HG03378 (cell line): ENCODE measurements around the gene APOC1.
"Not testable (repeated sequence)": the region's sequence is repeated elsewhere in the genome, so short reads cannot be mapped to it uniquely, and the experiment has no call there.

Experiments used
- ATAC-seq: cut with Tn5 transposase; IDR thresholded peaks from one replicate; pipeline ENCODE4 v1.9.1; 2021; ENCODE audit warnings: mild to moderate bottlenecking, moderate library complexity; ENCODE audit not compliant: unreplicated experiment

Gene APOC1

DNA sequence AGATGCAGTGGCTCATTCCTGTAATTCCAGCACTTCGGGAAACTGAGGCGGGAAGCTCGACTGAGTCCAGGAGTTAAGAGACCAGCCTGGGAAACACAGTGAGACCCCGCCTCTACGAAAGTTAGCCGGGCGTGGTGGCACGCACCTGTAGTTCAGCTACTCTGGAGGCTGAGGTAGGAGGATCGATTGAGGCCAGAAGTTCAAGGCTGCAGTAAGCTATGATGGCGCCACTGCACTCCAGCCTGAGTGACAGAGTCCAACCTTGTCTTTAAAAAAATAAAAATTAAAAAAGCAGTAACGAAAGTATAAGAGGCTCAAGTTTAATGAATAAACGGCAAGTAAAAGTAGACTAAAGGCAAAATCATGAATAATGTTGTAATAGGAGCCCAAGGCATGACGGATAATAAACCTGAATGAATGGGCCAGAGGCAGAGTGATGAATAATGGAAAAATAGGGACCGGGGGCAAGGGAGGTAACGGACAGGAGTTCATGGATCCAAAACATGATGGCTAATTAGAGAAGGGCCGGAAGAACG, 24.5 kb upstream of the APOC1 start:
- no peak for ATAC-seq

DNA sequence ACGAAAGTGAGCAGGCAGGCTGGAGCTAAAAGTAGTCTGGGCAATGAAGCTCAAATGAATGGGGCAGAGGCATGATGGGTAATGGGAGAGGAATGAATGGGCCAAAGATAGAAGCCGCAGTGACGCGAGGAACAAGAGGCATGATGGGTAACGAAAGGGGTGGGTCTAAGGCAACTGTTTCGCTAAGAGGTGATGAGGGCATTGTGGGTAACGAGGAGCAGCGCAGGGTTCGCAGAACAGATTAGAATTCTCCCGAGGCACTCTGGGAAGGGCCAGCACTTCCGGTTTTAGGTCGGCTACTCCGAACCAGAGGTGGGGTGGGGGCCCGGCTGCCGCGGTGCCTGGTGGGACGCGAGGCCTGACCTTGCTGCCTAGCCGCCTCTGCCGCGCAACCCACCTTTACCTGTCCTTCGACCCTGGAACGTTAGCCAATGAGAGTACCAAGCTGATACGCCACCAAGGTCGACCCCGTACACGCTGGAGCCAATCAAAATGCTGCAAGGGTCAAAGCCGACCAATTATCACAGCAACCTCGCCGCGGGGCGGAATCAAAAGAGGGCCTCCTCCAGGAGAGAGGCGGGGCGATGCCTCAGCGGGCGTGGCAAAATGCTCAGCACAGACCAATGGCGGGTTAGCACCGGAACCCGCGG, 23.9 kb upstream of the APOC1 start:
- ATAC-seq, result peak; percentile 82

DNA sequence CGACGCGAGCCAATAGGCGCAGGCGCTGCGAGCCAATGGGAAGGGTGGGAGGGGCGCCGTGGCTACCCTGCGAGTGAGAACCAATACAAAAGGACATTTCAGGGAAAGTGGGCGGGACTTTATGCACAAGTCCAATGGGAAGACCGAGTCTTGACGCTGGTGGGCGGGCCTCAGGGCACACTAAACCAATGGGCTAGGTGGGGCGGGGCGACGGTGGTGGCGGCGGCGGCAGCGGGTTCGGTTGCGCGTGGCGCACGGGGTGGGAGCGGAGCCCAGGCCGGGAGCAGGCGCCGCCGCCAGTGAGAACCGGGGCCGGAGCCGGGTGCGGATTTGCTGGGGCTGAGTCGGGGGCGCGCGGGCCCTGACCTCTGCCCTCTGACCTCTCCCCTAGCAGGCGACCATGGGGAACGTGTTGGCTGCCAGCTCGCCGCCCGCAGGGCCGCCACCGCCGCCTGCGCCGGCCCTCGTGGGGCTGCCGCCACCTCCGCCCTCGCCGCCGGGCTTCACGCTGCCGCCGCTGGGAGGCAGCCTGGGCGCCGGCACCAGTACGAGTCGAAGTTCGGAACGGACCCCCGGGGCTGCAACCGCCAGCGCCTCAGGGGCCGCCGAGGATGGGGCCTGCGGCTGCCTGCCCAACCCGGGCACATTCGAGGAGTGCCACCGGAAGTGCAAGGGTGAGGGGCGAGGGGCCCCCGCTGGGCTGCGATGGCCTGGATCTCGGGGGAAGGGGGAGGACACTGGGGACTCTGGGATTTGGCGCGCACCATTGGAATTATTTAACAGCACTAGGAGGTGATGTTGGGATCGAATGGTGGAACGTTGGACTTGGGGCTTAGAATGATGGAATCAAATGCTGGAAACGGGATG, 23.2 kb upstream of the APOC1 start, which contains the start of gene TOMM40:
Gene TOMM40, plus strand, starts transcription at position 239 of the 867 bp plus-strand sequence. Its CDS starts 162 bp downstream, at position 401.
- ATAC-seq, result no peak

DNA sequence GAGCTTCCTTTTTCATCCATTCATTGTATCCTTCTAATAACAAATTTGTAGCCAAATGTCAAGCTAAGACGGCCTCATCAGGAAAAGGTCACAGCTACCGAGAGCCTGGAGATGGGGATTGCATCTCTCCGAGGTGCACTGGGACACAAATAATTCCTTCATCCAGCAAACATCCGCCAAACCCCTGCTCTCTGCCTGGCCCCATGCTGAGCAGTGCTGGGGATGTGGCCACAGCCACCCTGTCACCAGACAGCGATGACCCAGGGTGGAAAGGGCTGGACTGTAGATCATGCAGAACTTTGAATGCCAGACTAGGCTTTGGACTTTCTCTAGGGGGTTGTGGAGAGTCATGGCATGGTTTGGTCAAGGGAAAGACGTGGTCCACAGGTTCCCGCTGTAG, 21.5 kb upstream of the APOC1 start:
- ATAC-seq, result no peak

DNA sequence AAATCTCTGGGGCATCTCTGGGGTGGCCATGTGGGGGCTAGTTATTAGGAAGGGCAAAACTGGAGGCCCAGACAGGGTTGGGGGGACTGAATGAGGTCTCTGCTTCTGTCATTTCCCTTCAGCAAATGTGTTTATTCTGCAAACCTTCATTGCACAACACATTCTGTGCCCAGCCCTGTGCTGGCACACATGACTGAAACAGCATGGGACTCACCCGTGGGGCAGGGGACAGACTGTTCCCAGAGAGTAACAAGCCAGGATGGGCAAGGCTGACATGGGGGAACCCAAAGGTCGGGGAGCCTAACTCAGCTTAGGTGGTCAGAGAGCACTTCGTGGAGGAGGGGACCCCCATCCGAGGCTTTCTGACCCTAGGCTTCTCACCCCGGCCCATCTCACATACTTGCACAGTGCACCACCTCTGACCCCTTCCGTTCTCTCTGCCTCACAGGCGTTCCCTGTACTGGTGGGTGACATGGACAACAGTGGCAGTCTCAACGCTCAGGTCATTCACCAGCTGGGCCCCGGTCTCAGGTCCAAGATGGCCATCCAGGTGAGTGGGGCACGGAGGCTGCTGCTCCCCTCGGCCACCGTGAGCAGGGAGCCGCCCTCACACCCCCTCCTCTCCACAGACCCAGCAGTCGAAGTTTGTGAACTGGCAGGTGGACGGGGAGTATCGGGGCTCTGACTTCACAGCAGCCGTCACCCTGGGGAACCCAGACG, 20.9 kb upstream of the APOC1 start:
- ATAC-seq, result no peak

DNA sequence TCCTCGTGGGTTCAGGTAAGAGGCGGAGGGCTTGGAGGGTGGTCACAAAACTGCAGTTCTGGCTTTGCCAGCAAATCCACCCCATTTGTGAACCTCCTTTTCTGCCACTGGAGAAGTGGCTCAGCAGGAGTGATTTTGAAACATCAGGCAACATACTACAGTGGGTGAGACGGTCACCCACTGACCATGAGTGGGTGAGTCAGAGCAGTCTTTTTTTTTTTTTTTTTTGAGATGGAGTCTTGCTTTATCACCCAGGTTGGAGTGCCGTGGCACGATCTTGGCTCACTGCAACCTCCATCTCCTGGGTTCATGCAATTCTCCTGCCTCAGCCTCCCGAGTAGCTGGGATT, 20.4 kb upstream of the APOC1 start:
- ATAC-seq, result no peak

DNA sequence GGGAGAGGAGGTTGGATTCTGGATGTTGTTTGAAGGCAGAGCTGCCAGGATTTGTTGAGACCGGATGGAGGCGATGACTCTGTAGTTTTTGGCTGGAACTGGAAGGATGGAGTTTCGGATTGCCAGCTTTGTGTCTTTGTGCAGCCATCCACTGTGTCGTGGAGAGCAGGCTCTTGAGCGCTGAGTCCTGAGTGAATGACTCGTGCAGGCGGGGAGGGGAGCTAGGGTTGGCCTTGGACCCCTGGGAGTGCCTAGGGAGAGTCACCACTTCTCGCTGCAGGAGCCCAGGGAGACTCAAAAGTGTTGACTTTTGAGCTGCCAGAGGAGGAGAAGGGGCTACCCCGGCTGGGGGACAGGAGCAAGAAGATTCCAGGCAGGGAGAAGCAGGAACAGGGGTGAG, 19.5 kb upstream of the APOC1 start:
- no peak for ATAC-seq

DNA sequence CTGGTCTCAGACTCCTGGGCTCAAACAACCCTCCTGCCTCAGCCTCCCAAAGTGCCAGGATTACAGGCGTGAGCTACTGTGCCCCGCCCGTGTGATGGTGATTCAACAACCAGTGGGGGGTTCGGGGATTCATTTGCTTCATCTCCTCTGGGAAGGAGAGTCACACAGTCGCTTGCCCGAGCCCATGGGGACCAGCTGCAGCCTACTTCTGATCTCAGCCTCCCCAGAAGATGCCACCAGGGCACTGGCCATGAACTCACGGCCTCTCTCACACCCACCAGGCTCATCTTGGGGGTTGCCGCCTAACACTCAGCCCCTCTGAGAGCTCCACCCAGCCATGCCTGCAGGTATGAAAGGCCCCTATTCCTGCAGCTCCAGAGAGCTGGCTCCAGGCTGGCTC, 16.6 kb upstream of the APOC1 start:
- no peak for ATAC-seq

DNA sequence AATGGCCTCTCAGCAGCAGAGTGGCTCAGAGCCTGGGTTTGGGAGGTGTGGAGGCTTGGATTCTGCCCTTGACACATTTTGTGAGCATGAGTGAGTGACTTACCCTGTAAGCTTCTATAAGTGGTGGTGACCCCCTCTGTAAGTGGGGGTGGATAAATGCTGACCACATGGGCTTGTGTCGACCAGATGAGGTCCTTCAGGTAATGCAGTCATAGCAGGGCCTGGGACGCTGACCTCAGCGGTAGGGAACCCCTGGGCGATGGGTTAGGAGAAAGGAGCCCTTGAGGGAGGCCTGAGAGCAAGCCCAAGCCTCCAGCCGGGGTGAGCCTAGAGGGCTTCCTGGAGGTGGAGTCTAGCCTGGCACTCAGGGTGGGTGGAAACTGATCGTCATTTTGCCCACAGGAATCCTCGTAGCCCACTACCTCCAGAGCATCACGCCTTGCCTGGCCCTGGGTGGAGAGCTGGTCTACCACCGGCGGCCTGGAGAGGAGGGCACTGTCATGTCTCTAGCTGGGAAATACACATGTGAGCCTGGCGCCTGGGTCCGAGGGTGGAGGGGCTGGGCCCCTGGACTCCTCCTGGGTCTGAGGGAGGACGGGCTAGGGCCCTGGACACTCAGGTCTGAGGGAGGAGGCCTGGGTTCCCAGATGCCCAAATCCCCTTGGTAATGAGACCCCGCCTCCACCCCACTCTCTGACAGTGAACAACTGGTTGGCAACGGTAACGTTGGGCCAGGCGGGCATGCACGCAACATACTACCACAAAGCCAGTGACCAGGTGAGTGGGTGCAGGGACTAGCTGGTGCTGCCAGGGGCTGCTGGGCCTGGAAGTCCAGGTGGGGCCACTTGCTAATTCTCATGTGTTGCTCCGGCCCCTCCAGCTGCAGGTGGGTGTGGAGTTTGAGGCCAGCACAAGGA, 13.8 kb upstream of the APOC1 start:
- ATAC-seq, result no peak

DNA sequence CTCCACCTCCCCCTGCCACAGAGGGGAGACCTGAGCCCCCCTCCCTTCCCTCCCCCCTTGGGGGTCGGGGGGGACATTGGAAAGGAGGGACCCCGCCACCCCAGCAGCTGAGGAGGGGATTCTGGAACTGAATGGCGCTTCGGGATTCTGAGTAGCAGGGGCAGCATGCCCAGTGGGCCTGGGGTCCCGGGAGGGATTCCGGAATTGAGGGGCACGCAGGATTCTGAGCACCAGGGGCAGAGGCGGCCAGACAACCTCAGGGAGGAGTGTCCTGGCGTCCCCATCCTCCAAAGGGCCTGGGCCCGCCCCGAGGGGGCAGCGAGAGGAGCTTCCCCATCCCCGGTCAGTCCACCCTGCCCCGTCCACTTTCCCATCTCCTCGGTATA, 11.2 kb upstream of the APOC1 start:
- ATAC-seq, result no peak

DNA sequence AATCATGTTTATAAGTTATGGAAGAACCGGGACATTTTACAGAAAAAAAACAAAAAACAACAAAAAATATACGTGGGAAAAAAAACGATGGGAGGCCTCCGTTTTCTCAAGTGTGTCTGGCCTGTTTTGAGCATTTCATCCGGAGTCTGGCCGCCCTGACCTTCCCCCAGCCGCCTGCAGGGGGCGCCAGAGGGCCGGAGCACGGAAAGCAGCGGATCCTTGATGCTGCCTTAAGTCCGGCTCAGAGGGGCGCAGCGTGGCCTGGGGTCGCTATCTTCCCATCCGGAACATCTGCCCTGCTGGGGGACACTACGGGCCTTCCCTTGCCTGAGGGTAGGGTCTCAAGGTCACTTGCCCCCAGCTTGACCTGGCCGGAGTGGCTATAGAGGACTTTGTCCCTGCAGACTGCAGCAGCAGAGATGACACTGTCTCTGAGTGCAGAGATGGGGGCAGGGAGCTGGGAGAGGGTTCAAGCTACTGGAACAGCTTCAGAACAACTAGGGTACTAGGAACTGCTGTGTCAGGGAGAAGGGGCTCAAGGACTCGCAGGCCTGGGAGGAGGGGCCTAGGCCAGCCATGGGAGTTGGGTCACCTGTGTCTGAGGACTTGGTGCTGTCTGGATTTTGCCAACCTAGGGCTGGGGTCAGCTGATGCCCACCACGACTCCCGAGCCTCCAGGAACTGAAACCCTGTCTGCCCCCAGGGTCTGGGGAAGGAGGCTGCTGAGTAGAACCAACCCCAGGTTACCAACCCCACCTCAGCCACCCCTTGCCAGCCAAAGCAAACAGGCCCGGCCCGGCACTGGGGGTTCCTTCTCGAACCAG, 10.6 kb upstream of the APOC1 start:
- ATAC-seq, result no peak

DNA sequence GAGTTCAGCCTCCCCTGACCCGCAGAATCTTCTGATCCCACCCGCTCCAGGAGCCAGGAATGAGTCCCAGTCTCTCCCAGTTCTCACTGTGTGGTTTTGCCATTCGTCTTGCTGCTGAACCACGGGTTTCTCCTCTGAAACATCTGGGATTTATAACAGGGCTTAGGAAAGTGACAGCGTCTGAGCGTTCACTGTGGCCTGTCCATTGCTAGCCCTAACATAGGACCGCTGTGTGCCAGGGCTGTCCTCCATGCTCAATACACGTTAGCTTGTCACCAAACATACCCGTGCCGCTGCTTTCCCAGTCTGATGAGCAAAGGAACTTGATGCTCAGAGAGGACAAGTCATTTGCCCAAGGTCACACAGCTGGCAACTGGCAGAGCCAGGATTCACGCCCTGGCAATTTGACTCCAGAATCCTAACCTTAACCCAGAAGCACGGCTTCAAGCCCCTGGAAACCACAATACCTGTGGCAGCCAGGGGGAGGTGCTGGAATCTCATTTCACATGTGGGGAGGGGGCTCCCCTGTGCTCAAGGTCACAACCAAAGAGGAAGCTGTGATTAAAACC, 9.9 kb upstream of the APOC1 start:
- no peak for ATAC-seq

DNA sequence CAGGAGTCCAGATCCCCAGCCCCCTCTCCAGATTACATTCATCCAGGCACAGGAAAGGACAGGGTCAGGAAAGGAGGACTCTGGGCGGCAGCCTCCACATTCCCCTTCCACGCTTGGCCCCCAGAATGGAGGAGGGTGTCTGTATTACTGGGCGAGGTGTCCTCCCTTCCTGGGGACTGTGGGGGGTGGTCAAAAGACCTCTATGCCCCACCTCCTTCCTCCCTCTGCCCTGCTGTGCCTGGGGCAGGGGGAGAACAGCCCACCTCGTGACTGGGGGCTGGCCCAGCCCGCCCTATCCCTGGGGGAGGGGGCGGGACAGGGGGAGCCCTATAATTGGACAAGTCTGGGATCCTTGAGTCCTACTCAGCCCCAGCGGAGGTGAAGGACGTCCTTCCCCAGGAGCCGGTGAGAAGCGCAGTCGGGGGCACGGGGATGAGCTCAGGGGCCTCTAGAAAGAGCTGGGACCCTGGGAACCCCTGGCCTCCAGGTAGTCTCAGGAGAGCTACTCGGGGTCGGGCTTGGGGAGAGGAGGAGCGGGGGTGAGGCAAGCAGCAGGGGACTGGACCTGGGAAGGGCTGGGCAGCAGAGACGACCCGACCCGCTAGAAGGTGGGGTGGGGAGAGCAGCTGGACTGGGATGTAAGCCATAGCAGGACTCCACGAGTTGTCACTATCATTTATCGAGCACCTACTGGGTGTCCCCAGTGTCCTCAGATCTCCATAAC, 8.8 kb upstream of the APOC1 start, which contains the start of gene APOE:
Gene APOE, plus strand, starts transcription at position 360 of the 724 bp plus-strand sequence. CDS start 829 bp downstream, outside the sequence.
- ATAC-seq, result no peak

DNA sequence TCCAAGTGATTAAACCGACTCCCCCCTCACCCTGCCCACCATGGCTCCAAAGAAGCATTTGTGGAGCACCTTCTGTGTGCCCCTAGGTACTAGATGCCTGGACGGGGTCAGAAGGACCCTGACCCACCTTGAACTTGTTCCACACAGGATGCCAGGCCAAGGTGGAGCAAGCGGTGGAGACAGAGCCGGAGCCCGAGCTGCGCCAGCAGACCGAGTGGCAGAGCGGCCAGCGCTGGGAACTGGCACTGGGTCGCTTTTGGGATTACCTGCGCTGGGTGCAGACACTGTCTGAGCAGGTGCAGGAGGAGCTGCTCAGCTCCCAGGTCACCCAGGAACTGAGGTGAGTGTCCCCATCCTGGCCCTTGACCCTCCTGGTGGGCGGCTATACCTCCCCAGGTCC, 6.8 kb upstream of the APOC1 start:
- no peak for ATAC-seq

DNA sequence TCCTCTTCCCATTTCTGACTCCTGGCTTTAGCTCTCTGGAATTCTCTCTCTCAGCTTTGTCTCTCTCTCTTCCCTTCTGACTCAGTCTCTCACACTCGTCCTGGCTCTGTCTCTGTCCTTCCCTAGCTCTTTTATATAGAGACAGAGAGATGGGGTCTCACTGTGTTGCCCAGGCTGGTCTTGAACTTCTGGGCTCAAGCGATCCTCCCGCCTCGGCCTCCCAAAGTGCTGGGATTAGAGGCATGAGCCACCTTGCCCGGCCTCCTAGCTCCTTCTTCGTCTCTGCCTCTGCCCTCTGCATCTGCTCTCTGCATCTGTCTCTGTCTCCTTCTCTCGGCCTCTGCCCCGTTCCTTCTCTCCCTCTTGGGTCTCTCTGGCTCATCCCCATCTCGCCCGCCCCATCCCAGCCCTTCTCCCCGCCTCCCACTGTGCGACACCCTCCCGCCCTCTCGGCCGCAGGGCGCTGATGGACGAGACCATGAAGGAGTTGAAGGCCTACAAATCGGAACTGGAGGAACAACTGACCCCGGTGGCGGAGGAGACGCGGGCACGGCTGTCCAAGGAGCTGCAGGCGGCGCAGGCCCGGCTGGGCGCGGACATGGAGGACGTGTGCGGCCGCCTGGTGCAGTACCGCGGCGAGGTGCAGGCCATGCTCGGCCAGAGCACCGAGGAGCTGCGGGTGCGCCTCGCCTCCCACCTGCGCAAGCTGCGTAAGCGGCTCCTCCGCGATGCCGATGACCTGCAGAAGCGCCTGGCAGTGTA, 6.2 kb upstream of the APOC1 start:
- no peak for ATAC-seq

DNA sequence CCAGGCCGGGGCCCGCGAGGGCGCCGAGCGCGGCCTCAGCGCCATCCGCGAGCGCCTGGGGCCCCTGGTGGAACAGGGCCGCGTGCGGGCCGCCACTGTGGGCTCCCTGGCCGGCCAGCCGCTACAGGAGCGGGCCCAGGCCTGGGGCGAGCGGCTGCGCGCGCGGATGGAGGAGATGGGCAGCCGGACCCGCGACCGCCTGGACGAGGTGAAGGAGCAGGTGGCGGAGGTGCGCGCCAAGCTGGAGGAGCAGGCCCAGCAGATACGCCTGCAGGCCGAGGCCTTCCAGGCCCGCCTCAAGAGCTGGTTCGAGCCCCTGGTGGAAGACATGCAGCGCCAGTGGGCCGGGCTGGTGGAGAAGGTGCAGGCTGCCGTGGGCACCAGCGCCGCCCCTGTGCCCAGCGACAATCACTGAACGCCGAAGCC, 5.6 kb upstream of the APOC1 start:
- no peak for ATAC-seq

DNA sequence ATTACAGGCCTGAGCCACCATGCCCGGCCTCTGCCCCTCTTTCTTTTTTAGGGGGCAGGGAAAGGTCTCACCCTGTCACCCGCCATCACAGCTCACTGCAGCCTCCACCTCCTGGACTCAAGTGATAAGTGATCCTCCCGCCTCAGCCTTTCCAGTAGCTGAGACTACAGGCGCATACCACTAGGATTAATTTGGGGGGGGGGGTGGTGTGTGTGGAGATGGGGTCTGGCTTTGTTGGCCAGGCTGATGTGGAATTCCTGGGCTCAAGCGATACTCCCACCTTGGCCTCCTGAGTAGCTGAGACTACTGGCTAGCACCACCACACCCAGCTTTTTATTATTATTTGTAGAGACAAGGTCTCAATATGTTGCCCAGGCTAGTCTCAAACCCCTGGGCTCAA, 4.6 kb upstream of the APOC1 start:
- ATAC-seq, result no peak

DNA sequence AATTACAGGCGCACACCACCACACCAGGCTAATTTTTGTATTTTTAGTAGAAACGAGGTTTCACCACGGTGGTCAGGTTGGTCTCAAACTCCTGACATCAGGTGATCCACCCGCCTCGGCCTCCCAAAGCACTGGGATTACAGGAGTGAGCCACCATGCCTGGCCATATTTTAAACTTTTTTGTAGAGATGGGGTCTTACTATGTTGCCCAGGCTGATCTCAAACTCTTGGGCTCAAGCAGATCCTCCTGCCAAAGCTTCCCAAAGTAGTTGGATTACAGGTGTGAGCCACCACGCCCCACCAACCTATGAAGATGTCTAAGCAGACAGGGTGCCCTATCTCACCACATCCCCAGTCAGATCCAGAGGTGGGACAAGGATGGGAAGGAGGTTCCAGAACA, 2.5 kb upstream of the APOC1 start:
- not testable (repeated sequence) for ATAC-seq
